ENCODE measurements around the gene NTN1. TPM values are rescaled to one million over a fixed set of nuclear protein-coding genes. Genes with fewer than 3 reads are reported as not detected.

The NTN1 gene
- polyA plus RNA-seq, 1 donor from 2014 or later: 16.2 TPM

GRCh38 chr17:9095390-9095789 lies 74.1 kb downstream of the NTN1 start:
- Histone ChIP-seq H3K27me3 (ENCODE audit: insufficient read depth, low read depth, low read length) (no peaks in the 10 kb centered on the region), H3K36me3 (ENCODE audit: insufficient read depth, low read length) (no peaks in the 10 kb centered on the region), H3K27ac (ENCODE audit: low read length) (no peak overlapping the region), H3K9me3 (ENCODE audit: low read length) (no peaks in the 10 kb centered on the region), H3F3A (ENCODE audit: insufficient read depth, low read length, poor library complexity, severe bottlenecking) (no peaks in the 10 kb centered on the region), H3K79me2 (replicated peaks; ENCODE audit: insufficient read depth, low read length) (no peaks in the 10 kb centered on the region), H4K20me1 (ENCODE audit: insufficient read depth) (no peaks in the 10 kb centered on the region), H3K9me2 (ENCODE audit: insufficient read depth, low read length) (no peaks in the 10 kb centered on the region), H3K4me2 (ENCODE audit: low read length) (no peak overlapping the region), H2AFZ (ENCODE audit: low read depth, low read length) (no peak overlapping the region), H3K9ac (ENCODE audit: low read length) (no peak overlapping the region), H3K4me3 (ENCODE audit: low read length) (no peak overlapping the region)
- TF ChIP-seq EP300 (conservative IDR thresholded peaks at IDR 0.05; ENCODE audit: poor library complexity, severe bottlenecking): no peak
- no peak for TF ChIP-seq TAF1 (IDR thresholded peaks at IDR 0.05; ENCODE audit: low read depth)
- no peak for TF ChIP-seq RAD21 (conservative IDR thresholded peaks at IDR 0.05)
- TF ChIP-seq MXI1 (conservative IDR thresholded peaks at IDR 0.05; ENCODE audit: poor library complexity, severe bottlenecking): no peak
- TF ChIP-seq CTCF (IDR thresholded peaks at IDR 0.05; ENCODE audit: poor library complexity, severe bottlenecking): no peak
- TF ChIP-seq SMC3 (conservative IDR thresholded peaks at IDR 0.05; ENCODE audit: poor library complexity): no peak

GRCh38 chr17:9098242-9098825 lies 77.0 kb downstream of the NTN1 start:
- Histone ChIP-seq H3K9me2 (ENCODE audit: insufficient read depth, low read length) (no peaks in the 10 kb centered on the region), H3K79me2 (replicated peaks; ENCODE audit: insufficient read depth, low read length) (no peaks in the 10 kb centered on the region), H4K20me1 (ENCODE audit: insufficient read depth) (no peaks in the 10 kb centered on the region), H3K9me3 (ENCODE audit: low read length) (no peaks in the 10 kb centered on the region), H3K4me2 (ENCODE audit: low read length) (no peak overlapping the region), H2AFZ (ENCODE audit: low read depth, low read length) (no peak overlapping the region), H3F3A (ENCODE audit: insufficient read depth, low read length, poor library complexity, severe bottlenecking) (no peaks in the 10 kb centered on the region), H3K27me3 (ENCODE audit: insufficient read depth, low read depth, low read length) (no peaks in the 10 kb centered on the region), H3K4me3 (ENCODE audit: low read length) (no peak overlapping the region), H3K27ac (ENCODE audit: low read length) (no peak overlapping the region), H3K9ac (ENCODE audit: low read length) (no peak overlapping the region), H3K36me3 (ENCODE audit: insufficient read depth, low read length) (no peaks in the 10 kb centered on the region)
- TF ChIP-seq SMC3 (conservative IDR thresholded peaks at IDR 0.05; ENCODE audit: poor library complexity) (no peak), TAF1 (IDR thresholded peaks at IDR 0.05; ENCODE audit: low read depth) (no peak), REST (IDR thresholded peaks at IDR 0.05; ENCODE audit: borderline replicate concordance) (no peak), RAD21 (conservative IDR thresholded peaks at IDR 0.05) (no peak), MXI1 (conservative IDR thresholded peaks at IDR 0.05; ENCODE audit: poor library complexity, severe bottlenecking) (no peak), POLR2AphosphoS5 (IDR thresholded peaks at IDR 0.05) (no peak), CTCF (IDR thresholded peaks at IDR 0.05; ENCODE audit: poor library complexity, severe bottlenecking) (no peak), EP300 (conservative IDR thresholded peaks at IDR 0.05; ENCODE audit: poor library complexity, severe bottlenecking) (no peak)

All from neural cell (in vitro differentiated cells).